HG03139 (cell line): ENCODE measurements around the gene SIAH1.
A peak's percentile ranks its signal among the peaks of the same experiment; 100 is the strongest.
"Not testable (repeated sequence)": the region's sequence is repeated elsewhere in the genome, so short reads cannot be mapped to it uniquely, and the experiment has no call there.

Experiments
- ATAC-seq: cut with Tn5 transposase; IDR thresholded peaks from one replicate; pipeline ENCODE4 v1.9.1; 2021; ENCODE audit not compliant: unreplicated experiment

Gene SIAH1, protein sequence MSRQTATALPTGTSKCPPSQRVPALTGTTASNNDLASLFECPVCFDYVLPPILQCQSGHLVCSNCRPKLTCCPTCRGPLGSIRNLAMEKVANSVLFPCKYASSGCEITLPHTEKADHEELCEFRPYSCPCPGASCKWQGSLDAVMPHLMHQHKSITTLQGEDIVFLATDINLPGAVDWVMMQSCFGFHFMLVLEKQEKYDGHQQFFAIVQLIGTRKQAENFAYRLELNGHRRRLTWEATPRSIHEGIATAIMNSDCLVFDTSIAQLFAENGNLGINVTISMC

DNA sequence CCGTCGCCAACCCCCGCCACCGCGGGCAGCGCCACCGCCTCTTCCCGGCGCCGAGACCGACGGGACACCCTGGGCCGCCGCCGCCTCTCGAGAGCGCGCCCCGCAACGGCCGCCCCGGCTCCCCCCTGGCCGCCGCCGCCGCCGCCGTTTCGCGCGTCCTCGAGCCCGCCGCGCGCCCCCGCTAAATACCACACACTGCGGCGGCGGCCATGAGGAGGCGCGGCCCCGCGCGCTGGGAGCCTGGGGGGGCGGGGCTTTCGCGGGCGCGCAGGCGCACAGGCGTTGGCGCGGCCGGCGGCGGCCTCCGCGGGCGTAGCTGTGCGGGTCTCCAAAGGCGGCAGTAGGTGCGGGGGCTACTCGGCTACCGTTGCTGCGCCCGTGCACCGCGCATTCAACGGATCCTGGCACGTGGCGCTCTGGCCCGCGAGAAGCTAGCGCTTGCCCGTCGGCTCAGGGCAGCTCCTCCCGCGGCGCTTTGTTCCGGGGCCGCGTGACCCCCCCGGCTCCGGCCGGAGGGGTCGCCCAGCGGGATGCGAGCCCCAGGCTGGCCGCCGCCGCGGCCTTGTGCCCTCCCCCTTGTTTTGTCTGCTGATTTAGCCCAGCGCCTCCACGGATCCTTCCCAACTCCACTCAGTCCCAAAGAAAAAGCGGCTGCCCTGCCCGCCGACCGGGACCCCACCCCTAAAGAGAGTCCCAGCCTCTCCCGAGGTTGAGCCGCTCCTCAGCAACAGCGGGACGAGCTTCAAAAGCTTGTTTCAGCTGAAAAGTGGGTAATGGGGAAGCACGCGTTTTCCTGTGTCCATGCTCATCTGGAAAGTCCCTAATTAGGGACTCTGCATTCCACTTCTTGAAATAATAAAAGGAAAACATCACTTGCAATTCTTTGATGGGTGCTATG is at the start of gene SIAH1:
Gene SIAH1 (minus strand): TSS at position 161 of the 898 bp plus-strand sequence. CDS start 22,985 bp downstream, outside the sequence.
- ATAC-seq: peak; percentile 54

DNA sequence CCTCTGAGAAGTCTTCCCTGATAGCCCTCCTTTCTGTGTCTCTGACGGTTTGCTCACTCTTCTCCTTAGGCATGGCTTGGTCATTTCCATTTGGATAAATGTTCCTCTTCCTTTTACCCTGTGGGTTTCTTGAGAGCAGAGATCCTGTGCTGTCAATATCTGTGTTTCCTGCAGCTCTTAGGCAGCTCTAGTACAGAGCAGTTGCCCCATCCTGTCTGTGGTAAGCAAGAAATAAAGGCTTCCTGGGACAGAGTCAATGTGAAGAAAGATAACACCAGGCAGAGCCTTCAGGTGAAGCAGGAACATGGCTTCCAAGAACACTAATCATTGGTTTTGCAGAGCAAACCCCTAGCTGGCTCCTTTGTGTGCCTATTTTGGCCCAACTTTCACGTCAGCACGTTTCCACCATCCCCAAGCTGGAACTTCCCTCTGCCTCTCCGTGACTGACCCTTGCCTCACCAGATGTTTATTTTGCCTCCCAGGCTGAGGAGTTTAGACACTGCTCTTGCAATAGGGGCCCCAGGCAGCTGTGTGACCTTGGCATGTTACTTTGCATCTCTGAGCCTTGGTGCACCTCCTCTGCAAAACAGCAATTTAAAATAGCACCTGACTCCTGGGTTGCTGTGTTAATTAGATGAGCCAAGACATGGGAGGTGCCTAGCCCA is 49.6 kb upstream of the SIAH1 start:
- no peak for ATAC-seq

DNA sequence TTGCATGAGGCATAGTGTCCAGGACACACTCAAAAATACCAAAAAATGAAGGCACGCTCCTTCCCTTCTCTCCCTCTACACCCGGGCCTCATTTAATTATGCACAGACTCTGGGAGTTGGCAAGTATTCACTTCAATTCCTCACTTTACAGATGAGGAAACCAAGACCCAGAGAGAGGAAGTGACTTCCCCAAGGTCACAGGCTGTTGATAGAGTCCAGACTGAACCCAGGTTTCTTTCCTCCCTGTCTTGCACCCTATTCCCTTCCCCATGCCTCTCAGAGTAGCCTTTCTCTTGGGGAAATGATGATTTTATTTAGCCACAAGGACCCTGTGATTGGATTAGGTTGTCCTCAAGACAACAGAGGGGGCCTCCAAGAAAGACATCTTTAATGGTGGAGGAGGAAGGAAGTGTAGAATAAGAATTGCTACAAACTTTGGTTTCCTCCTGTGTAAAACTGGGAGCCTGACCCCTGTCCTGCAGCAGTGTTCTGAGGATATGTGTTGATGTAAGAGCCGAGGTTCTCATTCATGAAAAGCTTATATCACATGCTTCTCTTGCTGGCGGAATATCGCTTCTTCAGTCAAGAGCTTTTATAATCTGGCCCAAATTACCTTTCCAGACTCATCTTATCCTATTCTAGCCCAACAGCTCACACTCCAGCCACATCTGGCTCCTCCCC is 48.8 kb upstream of the SIAH1 start:
- ATAC-seq: no peak

DNA sequence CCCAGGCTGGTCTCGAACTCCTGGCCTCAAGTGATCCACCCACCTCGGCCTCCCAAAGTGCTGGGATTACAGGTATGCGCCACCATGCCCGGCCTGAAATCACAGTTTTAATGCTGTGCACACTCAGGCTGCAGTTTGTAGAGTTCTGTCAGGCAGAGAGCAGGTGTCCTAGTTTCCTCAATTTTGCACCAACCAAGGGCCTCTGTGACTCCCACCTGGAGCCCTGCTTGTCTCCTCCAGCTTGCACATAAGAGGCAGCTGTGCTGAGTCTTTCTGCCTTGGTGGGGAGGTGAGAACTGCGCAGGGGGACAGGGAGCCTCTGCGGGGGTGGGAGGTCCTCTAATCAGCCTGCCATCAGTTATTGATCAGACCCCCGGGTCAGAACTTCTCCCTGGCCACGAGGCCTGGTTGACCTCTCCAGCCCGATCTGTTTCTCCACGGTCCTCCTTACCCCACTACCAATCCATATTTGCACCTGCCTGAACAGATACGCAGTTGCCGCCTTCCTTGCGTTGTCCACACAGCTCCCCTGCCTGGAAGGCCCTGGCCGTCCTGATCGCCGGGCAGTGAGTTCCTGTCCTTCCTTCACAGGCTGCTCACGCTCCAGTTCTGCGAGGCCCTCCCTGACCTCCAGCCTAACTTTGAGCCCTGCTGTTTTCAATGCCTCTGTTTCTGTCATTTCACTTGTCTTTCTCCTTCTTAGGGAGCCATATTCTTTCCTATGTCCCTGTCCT is 48.1 kb upstream of the SIAH1 start:
- ATAC-seq: no peak

DNA sequence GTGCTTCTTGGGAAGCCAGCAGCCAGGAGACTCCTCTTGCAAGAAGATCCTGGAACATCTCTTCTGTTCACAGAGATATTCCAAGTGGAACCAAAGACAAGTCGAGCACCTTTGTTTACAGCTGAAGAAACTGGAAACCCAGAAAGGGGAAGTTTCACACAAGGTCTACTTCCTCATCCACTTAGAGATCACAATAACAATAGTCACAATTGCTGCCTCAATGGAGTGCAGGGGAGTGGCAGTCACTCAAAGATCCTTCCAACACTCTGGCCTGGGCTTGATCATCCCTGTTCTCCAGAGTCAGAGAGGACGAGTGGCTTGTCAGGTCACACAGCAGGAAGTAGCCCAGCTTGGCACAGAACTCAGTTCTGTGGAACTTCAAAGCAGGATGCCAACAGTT is 46.9 kb upstream of the SIAH1 start:
- ATAC-seq: peak; percentile 79

DNA sequence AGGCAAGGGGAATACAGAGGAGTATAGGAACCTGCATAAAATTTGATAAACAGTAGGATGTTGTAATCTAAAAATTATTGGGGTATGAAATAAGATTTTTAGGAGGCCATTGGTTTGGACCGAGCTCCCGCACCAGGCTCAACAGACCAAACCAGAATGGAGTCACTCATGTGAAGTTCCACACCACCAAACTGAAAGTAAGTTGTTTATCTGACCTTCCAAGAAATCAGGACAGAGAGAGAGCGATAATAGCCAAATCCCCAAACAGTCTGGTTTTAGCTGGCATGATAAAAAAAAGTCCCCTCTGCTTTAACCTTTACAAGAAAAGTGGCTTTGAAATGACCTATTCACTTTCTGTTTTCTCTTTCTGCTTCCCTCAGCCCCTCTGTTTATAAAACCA is 45.7 kb upstream of the SIAH1 start:
- no peak for ATAC-seq

DNA sequence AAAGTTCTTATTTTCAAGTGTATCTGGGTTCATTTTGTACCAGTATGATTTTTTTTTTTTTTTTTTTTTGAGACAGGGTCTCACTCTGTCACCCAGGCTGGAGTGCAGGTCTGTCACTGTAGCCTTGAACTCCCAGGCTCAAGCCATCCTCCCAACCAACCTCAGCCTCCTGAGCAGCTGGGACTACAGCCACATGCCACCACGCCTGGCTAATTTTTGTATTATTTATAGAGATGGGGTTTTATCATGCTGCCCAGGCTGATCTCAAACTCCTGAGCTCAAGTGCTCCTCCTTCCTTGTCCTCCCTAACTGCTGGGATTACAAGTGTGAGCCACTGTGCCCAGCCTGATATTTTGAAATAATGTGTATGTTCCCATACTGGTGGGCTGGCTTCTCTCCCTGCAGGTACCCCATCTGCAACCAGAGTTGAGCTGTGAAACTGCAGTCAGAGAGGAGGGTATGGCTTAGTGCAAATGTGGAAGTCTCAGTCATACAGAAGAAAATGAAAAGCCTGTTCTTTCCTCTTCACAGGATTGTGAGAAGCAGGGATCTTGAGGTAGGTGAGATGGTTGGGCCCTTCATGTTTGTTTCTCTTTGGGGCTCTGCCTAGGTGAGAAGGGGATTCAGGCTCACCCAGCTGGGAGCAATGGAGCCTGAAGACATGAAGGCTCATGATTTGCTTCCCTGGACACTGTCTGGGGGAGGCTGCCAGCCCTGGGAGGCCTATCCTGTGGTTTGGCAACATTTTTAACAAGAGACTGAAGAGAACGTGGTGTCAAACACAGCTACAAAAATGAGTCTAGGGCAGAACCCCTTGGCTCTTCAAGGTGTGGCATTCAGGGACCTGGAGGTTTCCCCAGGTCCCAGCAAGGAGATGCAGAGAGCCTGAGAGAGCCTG is 41.3 kb upstream of the SIAH1 start:
- ATAC-seq: no peak

DNA sequence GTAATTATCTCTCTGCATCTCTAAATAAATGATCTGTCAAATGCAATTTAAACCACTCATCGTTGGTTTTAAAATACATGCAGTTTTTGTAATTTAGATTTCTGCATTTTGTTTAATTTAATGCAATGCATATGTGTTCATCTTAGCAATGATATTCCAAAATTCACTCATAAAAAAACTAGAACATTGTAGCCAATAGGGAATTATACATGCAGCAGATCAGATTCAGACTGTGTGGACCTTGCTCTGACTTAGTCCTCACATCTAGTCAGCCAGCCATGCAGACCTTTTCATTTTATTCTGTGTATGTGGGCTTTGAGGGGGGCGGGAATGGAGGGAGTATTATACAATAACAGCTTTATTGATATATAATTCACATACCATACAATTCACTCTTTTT is 37.3 kb upstream of the SIAH1 start:
- ATAC-seq: no peak

DNA sequence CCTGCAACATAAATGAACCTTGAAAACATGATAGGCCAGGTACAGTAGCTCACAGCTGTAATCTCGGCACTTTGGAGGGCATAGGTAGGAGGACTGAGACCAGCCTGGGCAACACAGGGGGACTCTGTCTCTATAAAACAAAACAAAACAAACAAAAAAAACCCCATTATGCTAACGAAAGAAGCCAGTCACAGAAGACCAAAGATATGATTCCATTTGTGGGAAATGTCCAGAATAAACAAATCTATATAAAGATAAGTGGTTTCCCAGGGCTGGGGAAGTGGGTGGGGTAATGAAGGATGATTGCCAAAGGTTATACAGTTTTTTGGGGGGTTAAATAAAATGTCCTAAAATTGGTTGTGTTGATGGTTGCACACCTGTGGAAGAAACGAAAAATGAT is 36.5 kb upstream of the SIAH1 start:
- ATAC-seq: no peak

DNA sequence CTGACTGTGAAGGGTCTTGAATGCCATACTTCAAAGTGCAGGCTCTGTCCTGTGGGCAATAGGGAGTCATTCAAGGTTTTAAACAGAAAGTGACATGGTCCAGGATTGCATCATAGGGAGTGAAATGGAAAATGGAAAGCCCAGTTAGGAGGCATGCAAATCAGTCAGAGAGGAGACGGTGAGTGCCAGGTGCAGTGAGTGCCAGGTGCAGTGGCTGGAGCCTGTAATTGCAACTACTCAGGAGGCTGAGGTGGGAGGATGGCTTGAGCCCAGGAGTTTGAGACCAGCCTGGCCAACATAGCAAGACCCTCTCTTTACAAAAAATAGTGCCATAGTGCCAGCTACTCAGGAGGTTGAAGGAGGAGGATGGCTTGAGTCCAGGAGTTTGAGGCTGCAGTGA is 35.2 kb upstream of the SIAH1 start:
- no peak for ATAC-seq

DNA sequence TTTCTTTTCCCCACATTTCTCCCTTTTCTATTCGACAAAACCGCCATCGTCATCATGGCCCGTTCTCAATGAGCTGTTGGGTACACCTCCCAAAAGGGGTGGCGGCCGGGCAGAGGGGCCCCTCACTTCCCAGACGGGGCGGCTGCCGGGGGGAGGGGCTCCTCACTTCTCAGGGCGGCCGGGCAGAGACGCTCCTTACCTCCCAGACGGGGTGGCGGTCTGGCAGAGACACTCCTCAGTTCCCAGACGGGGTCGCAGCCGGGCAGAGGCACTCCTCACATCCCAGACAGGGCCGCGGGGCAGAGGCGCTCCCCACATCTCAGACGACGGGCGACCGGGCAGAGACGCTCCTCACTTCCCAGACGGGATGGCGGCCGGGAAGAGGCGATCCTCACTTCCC is 31.4 kb upstream of the SIAH1 start:
- ATAC-seq: not testable (repeated sequence)

DNA sequence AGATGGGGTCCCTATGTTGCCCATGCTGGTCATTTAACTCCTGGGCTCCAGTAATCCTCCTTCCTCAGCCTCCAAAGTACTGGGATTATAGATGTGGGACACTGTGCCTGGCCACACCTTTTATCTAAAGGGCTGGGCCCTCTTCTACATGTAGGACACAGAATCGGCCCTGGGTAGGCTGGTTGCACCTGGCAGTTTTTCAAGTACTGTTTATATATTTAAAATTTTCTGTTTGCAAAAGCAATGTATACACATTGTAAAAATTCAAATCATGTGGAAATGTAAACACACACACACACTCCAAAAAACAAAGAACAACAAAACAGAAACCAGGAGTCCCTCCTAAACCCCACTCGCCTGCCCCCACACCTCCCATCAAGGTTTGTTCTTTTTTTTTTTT is 28.1 kb upstream of the SIAH1 start:
- ATAC-seq: no peak

DNA sequence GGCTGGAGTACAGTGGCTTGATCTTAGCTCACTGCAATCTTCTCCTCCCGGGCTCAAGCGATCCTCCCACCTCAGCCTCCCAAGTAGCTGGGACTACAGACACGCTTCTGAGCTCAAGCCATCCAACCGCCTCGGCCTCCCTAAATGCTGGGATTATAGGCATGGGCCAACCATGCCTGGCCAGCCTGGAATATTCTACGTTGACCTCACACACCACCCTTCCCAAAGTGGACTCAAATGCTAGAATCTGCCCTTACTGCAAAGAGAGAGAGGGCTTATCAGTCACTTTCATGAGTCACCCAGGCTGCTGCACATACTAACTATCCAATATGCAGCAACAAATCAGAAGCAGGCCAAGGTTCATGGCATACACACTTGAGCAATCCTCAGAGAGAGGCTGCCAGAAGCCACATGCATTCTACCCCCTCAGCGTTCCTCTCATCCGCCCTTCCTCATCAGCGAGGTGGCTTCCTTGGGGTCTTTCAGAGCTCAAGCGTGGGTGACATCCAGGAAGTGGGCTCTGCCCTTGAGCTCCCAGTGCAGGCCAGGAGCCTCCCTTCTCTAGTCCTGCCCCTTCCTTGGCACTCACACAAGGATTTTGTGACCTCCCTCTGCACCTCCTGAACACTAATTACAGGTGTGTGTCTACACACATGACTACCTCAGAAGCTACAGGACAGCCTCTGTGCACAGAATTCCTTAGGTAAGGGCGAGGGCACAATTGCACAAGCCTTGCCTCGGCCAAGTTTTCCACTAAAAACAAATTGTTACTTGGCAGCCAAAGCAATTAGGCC is 24.8 kb upstream of the SIAH1 start:
- ATAC-seq: no peak

DNA sequence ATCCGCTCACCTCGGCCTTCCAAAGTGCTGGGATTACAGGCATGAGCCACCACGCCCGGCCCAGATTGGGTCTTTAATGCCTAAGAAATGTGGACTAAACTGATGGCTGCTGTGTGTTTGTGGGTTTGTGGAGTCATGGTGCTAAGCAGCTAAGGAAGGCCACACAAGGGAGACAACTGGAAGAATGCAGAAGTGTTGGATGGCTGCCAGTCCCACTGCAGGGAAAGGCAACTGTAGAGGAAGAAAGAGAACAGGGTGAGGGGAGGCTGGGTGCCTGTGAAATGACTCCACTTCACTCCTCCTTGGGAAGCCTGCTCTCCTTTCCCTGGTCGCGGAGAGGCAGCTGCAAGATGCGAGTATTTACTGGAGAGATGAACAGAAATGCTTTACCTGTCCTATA is 23.5 kb upstream of the SIAH1 start:
- ATAC-seq: no peak

DNA sequence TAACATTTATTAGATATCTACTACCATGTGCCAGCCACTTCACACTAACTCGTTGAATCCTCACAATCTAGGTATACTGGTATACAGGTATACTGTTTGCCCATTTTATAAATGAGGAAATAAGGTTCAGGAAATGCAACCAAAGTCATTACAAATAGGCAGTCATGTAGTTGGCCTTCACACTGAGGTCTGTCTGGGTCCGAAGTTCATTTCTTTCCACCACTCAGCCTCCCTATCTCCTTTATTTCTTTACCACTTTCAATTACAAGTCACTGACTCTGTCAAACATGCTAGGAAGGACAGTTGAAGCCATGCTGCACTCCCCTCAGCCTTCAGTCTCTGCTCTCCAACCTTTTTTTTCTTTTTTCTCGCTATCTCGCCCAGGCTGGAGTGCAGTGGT is 20.7 kb upstream of the SIAH1 start:
- ATAC-seq: no peak

DNA sequence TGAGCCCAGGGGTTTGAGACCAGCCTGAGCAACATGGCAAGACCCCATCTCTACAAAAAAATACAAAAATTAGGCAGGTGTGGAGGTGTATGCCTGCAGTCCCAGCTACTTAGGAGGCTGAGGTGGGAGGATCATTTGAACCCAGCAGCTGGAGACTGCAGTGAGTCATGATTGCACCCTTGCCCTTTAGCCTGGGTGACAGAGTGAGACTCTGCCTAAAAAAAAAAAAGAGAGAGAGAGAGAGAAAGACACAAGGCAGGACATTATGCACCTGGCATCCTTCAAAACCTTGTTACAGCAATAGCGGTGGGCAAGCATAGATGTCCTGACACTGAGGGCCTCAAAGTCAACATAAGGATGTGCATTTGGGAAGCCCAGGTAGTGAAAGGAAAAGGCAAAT is 19.9 kb upstream of the SIAH1 start:
- ATAC-seq: no peak

DNA sequence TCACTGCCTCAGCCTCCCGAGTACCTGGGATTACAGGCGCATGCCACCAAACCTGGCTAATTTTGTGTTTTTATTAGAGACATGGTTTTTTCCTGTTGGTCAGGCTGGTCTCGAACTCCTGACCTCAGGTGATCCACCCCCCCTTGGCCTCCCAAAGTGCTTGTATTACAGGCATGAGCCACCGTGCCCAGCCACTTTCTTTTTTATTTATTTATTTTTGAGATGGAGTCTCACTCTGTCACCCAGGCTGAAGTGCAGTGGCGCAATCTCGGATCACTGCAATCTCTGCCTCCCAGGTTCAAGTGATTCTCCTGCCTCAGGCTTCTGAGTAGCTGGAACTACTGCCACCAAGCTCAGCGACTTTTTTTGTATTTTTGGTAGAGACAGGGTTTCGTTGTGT is 17.3 kb upstream of the SIAH1 start:
- not testable (repeated sequence) for ATAC-seq

DNA sequence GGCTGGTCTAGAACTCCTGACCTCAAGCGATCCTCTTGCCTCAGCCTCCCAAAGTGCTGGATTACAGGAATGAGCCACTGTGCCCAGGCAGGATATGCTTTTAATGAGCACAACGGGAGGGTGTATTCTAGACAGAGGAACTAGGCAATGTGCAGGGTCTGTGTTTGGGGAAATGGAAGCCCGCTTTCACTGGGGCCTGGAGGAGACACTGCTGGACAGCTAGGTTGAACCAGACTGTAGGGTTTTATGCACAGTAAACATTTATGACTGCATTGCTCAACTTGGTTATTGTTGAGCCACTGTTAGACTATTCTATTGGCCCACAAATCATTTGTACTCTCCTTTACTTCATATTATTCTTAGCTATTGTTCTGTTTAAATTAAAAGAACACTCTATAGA is 10.2 kb upstream of the SIAH1 start:
- no peak for ATAC-seq

DNA sequence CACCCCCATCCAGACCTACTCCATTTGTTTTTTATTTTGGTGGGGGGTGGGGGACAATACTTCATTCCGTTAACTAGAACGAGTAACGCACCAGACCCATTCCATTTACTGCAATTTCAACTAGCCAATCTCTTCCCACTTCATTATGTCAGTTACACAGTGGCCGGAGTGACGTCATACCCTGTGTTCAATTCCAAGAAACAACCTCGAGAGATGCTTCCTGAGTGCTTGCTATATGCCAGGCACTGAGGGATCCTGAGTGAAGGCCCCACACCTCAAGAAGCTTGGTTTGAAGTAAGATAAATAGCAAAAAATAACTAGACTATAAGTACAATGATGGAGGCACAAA is 9.1 kb upstream of the SIAH1 start:
- no peak for ATAC-seq
